Left lobe of liver (tissue), 2 donors: ENCODE data around the gene ENG. TPM values are rescaled to one million over a fixed set of nuclear protein-coding genes. Genes with fewer than 3 reads are reported as not detected.

Experiments
- ATAC-seq: fragments of 200-7000 bp; cut with Tn5 transposase; one replicate; pipeline ENCODE4 v1.9.1; 2020; ENCODE audit warnings: mild to moderate bottlenecking, moderate library complexity
- DNase-seq: peaks from one replicate; pipeline ENCODE4 v3.0.0-alpha.2; 2020; ENCODE audit warnings: low spot score
- total RNA-seq: library from RNA; stranded (reverse); gene quantifications from one replicate; pipeline ENCODE4 v1.2.1, GENCODE V29; 2021
- donor health status: DM: no; HTN: no; CAD: no; lungs with moderate emphysema.
- donor health status: DM: no; HTN: yes; CAD: no.

ENG gene
- total RNA-seq, 1 donor from 2014 or later = 34.1 TPM

GRCh38 chr9:127779136-127779981 lies 75.1 kb downstream of the ENG start:
- DNase-seq (no peak), ATAC-seq (no peak)

DNA sequence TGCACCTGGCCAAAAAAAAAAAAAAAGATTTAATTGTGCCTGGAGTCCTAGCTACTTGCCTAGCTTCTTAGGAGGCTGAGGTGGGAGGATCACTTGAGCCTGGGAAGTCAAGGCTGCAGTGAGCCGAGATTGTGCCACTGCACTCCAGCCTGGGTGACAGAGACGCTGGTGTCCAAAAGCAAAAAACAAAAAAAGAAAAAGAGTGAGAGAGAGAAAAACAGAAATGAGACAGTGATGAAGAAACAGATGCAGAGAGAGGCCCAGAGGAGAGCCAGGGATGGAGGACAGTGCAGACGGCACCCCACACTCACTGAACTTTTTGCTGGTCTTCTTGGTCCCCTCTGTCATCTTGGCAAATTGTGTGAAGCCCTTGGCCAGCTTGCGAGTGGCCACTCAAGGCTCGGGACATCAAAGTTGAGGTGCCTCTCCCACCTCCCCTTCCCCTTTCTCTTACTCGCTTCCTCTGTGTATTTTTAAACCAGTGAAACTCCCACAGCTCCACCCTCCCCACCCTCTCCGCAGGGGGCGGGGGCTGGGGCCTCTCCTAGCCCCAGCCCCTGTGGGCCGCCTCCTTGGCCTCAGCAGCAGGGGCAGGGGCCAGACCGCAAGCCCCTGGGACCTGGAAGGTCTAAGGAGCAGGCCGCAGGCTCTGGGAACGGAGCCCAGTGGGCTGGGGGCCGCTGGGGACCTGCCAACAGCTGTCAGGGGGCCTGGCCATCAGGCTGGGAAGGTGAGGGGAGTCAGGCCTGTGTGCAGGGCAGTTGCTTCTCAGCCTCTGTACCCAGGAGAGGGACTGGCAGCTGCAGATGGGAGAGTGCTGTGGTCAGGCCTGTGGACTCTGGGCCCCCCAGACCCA lies 76.0 kb downstream of the ENG start, which contains the start of gene SH2D3C:
Gene SH2D3C (minus strand): TSS at position 387 of the 856 bp plus-strand sequence. CDS start 39 bp downstream, at position 348.
- ATAC-seq (peak; percentile 35), DNase-seq (no peak)

DNA sequence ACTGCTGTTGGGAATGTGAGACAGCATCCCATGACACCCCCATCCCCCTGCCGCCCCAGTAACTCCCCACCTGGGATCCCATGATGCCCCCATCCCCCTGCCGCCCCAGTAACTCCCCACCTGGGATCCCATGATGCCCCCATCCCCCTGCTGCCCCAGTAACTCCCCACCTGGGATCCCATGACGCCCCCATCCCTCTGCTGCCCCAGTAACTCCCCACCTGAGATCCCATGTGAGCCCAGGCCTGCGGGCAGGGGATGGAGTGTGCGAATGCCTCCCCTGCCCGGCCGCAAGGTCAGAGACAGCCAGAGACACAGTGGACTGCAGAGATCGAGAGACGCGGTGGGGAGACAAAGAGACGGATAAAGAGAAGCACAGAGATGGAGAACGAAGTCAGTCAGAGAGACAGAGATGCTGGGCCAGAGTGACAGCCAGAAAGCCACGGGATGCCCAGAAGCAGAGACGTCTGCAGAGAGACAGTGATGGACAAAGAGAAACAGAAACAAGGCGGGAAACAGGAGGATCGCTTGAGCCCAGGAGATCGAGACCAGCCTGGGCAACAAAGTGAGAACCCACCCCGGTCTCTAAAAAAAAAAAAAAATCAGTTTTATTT lies 77.0 kb downstream of the ENG start:
- ATAC-seq (no peak), DNase-seq (no peak)

DNA sequence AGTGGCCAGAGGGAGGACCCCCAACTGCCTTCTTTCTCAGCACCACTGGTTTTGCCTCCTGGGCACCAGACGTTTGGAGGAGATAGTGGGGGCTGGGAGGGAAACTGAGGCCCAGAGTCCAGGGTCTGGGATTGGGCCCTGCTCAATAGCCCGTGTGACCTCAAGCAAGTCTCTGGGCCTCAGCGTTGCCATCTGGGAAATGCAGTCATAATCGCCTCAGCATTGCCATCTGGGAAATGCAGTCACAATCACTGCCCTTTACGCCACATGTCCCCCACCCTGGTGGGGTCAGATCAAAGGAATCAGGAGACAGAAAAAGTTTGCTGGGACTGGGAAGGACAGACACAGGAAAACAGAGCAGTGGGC lies 77.6 kb downstream of the ENG start:
- DNase-seq (no peak), ATAC-seq (no peak)

DNA sequence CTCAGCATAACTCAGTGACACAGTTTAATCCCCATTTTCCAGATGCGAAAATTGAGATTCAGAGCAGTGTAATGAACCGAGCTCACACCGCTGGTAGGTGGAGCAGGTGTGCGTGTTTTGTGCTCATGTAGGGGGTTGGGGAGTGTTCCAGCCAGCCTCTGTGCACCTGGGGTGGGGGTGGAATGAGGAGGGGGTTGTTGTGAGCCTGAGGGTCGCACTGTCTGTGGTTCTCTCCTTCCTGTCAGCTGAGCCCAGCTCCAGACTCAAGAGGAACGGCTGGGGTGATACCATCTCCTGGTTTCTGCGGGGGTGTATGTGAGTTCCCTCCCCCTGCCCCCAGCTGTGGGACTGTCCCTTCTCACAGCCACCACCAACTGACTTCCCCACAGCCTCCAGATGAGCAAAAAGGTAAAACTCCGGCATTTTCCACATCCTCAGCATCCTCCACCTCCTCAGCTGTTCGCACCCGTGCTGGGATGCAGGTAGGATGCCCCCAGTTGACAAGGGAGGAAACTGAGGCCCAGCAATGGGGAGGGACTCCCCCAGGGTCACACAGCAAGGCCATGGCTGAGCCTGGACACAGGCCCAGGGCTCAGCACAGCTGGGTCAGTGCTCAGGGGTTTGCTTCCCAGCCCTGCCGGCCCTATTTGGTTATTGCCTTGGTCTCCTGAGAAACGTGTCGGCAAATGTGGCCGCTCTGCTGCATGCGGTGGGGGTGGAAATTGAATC lies 78.1 kb downstream of the ENG start:
- ATAC-seq (no peak), DNase-seq (no peak)

GRCh38 chr9:127773981-127774380 lies 80.5 kb downstream of the ENG start:
- DNase-seq = no peak

DNA sequence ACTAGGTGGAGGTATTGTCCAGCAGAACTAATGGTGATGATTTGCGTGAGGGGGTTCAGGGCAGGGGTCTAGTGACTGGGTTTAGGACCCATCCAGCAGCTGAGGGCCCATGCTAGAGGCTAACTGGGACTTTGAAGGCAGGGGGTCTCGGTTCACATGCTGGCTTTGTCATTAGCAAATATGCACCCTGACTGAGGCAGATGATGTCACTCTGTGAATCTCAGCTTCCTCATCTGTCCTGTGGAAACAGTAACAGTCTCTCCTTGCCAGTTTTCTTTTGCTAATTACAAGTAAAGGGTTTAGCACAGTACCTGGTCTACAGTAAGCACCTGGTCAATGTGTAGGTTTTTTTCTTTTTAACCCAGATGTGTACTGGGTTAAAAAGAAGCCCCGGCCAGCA lies 81.2 kb downstream of the ENG start:
- no peak for DNase-seq
- ATAC-seq = no peak

More at GRCh38 chr9:127773981-127774380, 80.5 kb downstream of the ENG start:
- ATAC-seq = no peak

GRCh38 chr9:127772603-127773002 lies 81.9 kb downstream of the ENG start:
- DNase-seq (no peak), ATAC-seq (no peak)

- ATAC-seq (no peak), DNase-seq (no peak)
Measured at GRCh38 chr9:127771570-127772189, 82.8 kb downstream of the ENG start.

GRCh38 chr9:127770905-127771569 lies 83.4 kb downstream of the ENG start:
- DNase-seq (peak; percentile 99), ATAC-seq (peak; percentile 98)

- no peak for DNase-seq
- ATAC-seq = no peak
Measured at GRCh38 chr9:127770583-127770904, 83.9 kb downstream of the ENG start.

DNA sequence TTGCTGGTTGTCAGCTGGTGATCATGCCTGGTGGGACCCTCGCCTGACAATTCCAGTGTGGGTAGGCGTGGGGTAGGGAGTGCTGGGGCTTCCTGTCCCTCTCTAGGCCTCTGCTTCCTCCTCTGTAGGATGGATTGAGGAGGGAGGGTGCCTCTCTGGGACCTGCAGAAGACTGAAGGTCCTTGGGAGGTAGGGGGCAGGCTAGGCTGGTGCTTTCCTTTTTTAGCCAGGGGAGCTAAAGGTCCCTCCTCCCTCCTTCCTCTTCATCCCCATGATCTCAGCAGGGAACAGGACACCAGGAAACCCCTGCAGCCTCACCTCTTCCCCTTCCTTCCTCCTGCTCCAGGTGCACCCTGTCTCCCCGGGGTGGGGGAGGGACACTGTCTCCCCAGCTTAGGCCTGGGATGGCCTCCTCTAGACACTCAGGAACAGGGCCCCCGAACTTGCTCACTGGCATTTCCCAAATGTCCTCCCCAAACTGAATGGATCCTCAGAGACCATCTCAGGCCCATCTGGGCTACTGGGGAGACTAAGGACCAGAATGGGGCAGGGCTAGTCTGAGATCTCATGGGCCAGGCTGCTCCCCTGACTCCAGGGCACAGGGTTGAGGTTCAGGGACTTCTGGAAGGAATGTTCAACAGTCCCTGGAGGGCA lies 84.4 kb downstream of the ENG start:
- DNase-seq (no peak), ATAC-seq (no peak)

DNA sequence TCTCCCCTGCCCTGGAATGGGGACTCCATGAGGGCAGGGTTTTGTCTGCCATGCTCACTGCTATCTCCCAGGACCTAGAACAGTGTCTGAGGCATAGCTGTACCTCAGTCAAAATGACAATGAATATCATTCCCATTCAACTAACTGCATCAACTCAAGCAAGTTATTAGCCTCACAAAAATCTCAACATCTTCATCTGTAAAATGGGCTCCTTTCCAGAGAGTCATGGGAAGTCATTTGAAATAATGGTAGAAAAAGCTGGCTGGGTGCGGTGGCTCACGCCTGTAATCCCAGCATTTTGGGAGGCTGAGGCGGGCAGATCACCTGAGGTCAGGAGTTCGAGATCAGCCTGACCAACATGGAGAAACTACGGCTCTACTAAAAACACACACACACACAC lies 85.4 kb downstream of the ENG start:
- DNase-seq (no peak), ATAC-seq (no peak)

- ATAC-seq = no peak
- DNase-seq = no peak
Measured at GRCh38 chr9:127768698-127769097, 85.8 kb downstream of the ENG start.

- DNase-seq (no peak), ATAC-seq (no peak)
Measured at GRCh38 chr9:127767909-127768331, 86.5 kb downstream of the ENG start.

DNA sequence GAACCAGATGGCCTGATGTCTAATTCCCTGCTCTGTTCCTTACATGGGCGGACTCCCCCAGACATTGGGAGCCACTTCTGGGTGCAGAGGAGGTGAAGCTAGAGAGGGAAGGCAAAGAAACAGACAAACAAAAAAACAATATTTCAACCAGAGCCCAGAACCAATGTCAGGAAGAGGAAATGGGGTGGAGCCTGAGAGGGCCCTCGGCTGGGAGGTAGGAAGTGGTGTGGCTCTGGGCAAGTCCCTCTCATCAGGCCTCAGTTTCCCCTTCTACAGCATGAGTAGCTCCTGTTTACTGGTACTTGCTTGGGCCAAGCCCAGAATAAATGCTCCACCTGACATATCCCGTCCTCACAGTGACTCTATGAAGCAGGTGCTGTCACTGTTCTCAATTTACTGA lies 87.0 kb downstream of the ENG start:
- ATAC-seq (no peak), DNase-seq (no peak)

- no peak for ATAC-seq
Measured at GRCh38 chr9:127765418-127765817, 89.0 kb downstream of the ENG start.

More at GRCh38 chr9:127765418-127765817, 89.0 kb downstream of the ENG start:
- DNase-seq = no peak
